Posterior cingulate gyrus (tissue), 11 donors: ENCODE measurements around the gene SYTL2.

ENCODE experiments used
- DNase-seq, 10 donors: peaks; one replicate each; pipeline versions ENCODE4 v3.0.0 to v3.0.0-alpha.2; 2020 to 2021; ENCODE audit warnings: mixed read lengths in 3 of 10
- intact Hi-C: fragments of 100-400 bp; cut with DNase I; formaldehyde crosslinking; loops from one replicate; pipeline ENCODE4 v1.15.1; 2023

Gene SYTL2

DNA sequence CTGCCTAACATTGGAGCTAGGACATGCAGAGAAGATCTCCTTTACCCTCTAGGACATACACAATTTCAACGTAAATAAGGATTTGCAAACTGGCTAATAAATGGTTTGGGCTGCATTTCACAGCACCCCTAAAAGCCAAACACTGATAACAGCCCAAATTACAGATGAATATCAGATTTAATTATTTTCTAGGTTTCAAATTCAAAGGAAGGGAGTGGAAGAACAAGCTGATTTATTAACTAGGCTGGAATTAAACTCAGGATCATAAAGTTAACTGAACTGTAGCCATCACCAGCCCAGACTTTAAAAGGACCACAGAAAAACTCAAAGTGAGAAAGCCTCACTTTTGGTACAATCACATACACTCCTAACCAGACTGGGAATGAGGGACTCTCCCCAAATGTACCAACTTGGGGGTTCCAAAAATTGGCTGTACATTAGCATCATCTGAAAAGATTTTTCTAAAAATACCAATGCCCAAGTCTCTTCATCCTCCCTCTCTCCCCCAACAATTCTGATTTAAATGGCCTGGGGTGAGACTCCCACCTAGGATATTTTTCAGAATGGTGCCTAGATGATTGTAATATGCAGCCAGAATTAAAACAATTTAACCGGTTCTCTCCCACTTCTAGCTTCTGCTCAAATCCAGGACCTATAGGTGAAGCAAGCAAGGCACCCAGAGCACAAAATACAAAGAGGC, 43.5 kb downstream of the SYTL2 start:
- intact Hi-C loops, result no loop called here
- DNase-seq, result no peak

DNA sequence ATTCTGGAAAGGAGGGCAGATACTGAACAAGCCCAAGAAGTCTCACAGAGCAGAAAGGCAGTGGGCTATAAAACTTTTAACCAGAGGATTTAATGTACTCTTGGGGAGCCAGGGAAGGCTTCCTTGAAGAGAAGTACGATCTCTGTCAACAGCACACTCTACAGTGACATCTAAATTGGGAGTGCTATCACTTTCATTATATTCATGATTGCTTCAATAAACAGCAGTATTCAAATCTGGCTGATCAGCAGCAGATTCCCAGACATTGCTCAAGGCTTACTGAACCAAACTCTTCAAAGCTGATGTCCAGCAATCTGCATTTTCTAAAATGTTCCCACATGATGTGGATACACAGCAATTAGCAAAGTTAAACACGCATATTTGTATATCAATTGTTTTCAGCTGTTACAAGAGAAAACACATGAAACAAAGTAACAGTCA, 44.2 kb downstream of the SYTL2 start:
- DNase-seq, result no peak

DNA sequence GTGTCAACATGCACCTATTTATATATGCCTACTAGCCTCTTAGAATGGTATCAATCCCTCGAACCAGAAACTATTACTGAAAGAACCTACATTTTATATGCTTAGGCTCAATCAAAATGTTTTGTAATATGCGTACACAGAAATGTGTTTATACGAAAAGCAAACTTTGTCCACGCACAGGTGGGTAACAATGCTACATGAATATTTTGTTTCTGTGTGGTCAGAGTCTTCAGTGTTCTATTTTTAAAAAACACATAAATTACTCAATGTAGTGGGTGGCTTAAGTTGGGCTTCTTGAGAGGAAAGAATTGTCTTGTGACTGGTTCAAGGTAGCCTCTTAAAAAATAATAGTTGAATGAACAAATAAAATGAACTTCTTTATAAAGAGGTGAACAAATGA, 46.1 kb downstream of the SYTL2 start:
- intact Hi-C loops, result no loop called here
- no peak for DNase-seq

More for the DNA sequence above, 44.2 kb downstream of the SYTL2 start:
- intact Hi-C loops, result no loop called here

DNA sequence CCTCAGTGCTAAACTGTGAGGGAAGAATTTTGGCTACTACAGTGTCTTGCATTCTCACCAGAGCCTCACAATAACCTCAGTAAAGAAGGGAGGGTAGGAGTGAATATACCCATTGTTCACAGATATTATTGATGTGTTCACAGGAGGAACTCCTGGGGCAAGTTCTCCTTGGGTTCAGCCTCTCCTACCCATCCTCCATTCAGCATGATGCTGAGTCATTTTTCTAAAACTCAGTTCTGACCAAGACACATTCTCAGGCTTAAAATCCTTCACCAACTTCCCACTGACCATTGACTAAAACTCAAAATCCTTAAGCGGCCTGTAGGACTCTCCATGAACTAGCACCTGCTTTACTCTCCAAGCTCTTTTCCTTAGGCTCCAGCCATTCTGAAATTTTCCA, 48.7 kb downstream of the SYTL2 start:
- intact Hi-C loops, result no loop called here
- no peak for DNase-seq

DNA sequence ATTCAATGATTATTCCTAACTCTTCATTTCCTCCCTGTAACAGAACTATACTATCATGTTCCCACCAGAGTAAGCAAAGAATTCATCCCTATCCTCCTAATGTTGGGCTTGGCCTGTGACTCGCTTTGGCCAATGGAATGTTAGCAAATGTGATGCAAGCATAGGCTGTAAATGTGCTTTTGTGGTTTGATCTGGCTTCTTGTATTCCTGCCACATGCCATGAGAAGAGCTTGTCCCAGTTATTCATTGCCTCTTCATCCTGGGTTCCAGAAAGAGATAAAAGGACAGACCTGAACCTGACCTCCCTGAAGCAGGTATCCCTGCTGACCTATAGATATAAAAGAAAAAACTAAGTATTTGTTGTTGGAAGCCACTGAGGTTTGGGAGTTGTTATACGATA, 51.0 kb downstream of the SYTL2 start:
- intact Hi-C loops, result no loop called here

DNA sequence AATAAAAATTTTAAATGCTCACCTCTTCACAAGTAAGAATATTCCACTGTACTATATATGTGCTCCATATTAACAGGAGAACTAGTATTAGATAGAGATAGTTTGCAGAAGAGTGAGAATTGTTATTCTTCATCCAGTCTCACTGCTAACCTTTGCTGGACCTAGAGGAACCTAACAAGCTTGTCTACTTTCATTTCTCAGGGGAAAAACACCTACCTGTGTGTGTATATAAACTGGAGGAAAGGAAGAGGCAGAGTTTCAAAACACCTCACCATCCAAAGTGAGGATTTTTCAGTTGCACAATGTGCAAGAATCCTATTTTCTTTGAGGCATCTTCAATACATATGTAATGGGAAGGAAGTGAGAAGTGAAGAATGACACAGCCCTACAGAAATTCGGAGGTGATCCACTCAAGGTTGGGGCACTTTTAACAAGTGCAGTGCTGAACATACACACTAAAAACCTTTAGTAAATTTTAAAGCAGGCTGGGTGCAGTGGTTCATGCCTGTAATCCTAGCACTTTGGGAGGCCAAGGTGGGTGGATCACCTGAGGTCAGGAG, 52.4 kb downstream of the SYTL2 start:
- DNase-seq, result no peak
- intact Hi-C loops, result no loop called here

More for the DNA sequence above, 51.0 kb downstream of the SYTL2 start:
- DNase-seq, result no peak

DNA sequence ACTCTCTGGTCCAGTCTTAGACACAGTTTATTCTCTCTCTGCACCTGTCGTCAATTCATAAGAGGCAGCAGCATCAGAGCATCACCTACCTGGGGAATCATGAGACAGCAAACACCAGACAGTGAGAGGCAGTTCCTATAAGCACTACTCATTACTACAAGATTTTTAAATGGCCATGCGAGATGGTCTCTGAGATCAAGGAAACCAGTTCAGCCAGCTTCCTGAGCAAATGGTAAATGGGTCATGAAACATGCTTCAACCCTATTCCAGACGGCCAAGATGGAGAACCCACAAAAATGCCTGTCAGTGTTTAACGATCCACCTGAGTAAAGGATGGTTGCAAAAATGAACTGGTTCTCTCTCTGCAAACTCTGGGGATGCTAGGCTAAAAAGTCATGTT, 52.9 kb downstream of the SYTL2 start:
- no peak for DNase-seq
- intact Hi-C loops, result no loop called here

DNA sequence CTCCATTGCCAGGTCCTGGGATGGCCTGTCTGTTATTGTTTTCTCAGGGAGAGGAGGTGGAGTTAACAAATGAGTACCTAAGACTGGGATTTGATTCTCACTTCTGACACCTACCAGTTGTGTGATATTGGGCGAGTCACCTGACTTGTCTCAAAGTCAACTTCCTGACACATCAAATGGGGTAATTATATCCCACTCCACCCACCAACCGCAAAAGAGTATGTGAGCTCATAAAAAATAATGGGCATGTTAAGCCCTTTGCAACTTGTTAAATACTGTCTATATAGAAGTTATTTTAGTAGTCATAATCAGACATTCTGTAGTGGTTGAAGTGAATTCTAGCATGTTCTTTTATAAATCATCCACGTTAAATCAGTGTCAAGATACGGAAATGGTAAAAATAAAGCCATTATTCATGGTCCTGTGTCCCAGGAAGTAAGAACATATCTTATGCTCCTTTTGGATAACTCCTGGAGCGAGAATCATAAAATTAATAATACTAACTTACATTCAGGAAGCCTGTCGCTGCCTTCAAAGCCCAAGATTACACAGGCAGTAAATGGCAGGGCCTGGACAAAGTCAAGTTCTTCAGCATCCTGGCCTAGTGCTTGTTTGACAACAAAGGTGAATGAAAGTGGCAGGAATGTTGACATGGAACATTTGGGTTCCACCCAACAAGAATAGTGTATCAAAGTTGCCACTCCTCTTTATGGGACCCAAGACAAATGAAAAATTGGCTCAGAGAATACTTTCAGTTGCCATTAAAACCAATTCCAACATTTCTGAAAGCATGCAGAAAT, 54.3 kb downstream of the SYTL2 start:
- DNase-seq, result no peak
- intact Hi-C loops, result no loop called here

DNA sequence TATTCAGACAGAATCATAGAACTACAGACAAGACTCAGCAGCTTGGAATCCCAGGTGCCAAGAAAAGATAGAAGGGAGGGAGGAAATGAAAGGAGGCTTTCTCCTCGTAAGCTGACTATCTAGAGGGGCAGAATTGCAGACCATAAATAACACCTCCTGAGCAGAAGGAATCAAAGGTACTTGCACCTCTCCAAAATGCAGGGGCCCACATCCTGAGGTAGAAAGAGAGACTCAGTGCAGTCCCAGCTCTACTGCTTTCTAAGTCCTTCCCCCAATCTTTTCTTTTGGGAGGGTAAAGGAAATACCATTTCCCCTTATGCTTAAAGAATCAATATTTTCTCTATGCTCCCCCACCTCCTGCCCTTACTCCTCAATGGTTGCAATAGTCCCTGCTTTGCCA, 55.2 kb downstream of the SYTL2 start:
- DNase-seq, result no peak
- intact Hi-C loops, result no loop called here

DNA sequence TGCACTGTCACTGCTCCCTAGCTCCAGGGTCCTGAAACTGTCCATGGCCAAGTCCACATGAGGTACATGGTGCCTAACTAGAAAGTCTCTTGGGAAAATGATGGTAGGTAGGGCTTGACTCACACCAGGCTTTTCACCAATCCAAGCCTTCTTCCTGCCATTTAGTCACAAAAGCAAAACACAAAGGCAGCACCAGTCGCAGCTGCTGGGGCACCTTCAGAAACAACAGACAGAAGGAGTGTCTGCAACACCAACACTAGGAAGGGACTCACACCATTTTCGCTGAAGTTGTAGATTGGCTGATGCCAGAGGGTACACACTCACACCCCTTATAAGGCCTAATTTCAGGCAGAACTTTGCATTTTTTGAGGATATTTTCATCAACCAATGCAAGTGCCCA, 55.7 kb downstream of the SYTL2 start:
- intact Hi-C loops, result no loop called here
- no peak for DNase-seq

DNA sequence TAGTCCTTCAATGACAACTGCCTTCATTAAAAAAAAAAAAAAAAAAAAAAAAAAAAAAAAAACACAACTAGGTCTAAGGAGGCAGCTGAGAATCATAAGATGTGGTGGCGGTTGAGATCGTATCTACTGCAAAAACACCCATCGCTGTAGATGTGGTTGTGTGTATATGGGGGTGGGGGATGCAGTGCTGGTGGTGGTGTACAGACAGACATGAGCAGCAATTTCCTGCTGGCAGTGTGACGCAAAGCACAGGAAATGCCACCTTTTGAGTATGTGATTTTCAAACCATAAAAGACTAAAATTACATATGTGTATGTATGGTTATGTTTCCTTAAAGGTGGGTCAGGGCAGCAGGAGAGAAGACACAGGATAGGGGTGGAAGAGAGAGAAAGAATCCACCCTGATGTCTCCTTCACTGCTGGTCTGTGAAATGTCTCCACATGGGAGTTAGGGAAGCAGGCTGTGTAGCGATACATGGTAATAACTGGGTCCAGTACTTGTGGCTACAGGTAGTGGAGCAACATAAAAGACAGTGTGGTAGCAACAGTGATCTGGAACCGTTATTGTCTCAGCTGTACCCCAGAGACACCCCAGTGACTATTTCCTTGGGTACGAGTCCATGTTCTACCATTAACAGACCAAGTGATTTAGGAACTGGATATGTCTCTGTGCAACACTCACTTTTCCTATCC, 57.9 kb downstream of the SYTL2 start:
- no peak for DNase-seq
- intact Hi-C loops, result no loop called here

DNA sequence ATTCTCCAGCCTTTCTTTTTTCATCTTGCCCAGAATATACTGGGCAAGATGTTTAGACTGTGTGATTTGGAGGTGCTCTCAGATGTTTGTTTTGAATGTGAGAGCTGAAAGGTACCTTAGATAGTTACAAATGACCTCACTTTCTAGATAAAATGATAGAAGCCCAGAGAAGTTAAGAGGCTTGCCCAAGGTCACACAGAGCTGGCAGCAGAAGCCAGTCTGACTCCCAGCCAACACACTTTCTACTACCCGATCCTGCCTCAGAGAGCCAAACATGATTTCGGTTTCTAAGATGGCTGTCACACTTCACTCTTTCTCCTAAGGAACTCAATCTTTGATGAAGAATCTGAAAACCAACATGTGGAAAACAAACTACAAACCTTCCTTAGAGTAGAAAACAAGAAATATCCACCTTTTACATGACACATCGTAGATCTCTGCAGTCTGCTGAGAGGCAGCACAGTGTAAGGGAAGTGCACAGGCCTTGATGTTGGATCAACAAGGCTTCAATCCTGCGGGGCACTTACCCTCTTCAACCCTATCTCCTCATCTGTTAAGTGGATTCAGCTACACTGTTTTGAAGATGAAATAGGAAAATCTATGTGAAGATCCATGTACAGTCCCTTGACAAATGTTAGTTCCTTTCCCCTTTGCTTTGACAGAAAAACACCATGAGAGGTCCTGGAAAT, 58.6 kb downstream of the SYTL2 start:
- intact Hi-C loops, result no loop called here
- no peak for DNase-seq

DNA sequence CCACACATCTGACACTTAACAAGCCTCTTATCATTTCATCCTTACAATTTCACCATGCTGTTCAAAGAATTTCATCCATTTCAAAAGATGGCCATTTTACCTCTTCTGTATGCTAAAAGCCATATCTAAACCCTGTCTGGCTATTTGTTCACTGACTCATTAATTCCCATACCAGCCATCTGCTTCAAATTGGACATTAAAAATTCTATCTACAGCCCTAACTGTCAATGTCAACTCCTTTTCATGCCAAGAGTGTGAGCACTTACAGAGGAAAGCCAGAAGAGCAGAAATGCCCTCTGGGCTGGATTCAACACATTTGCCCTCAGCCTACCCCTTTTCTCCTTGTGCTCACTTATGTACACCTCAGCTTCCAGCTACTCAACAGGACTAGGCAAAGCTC, 59.2 kb downstream of the SYTL2 start:
- DNase-seq, result no peak

DNA sequence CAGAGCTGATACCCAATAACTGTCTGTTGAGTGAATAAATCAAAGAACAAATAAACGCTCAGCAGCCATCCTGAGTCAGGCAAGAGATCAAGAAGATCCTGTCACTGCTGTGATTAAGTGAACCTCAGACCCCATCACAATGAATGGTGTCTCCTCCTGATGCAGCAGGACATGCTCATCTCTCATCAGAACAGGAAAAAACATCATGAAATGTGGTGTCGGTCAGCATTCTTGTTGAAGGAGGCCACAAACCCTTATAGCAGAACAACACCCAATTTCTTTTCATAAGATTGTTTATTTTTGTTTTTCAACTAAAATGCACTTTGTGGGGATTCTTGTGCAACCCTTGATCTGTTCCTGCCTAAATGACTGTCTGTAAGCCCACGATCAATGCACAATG, 60.3 kb downstream of the SYTL2 start:
- intact Hi-C loops, result no loop called here
- no peak for DNase-seq

More for the DNA sequence above, 59.2 kb downstream of the SYTL2 start:
- intact Hi-C loops, result no loop called here

DNA sequence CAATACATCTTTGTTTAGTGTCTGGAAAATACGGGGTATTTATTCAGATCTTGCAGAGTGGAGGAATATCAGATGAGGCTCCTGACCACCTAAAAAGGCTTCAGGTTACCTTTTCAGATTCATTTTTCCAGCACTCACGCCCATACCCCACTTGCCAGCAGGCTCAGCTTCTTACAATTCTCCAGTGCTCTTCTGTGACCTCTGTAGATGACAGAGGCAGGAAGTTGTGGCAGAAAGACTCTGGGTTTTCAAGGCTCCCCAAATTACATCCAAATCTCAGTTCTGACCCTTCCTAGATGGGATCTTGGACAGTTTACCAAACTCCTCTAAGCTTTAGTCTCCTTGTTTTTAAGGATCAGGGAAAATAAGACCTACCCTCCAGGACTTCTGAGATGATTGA, 61.1 kb downstream of the SYTL2 start:
- no peak for DNase-seq
- intact Hi-C loops, result no loop called here

DNA sequence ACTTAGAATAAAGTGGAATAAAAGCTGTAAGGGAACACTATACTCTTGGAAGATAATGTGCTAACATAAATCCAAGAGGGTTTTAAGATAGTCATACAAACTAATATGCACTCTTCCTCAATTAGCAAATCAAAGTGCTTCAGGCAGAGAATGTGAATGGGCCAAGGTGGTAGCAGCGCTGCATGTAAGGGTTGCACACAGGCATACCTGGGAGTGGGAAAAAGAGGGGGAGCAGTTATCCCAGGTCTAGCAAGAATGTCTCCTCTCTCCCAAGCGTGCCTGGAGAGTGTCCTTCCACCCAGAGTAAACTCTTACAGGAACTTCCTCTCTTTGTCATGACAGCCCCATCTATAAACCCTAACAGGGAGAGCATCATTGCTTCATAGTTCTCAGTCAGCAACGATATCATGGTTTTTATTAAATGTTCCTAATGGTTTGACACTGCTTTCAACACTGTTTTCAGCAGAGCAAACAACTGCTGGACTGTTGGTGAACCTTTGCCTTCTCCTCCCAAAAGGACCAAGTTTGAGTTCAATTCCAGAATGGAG, 61.6 kb downstream of the SYTL2 start:
- intact Hi-C loops, result no loop called here
- no peak for DNase-seq

DNA sequence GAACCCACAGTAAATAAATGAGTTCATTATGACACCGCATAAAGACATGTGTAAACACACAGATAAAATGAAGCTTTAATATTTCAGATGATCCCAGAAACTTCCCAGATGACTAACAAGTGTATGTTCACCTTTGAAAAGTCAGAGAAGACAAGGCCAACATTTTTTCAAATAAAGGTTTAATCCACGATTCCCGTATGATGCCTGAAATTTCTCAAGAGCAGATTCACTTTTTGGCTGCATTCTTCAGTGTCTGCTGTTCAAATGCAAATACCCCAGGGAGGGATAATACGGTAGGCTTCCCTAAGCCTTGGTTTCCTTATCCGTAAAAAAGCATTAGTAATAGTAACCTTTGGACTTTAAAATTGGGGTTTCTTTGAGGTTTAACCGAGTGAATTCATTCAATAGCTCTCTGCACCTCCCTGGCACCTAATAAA, 62.5 kb downstream of the SYTL2 start:
- intact Hi-C loops, result no loop called here
- DNase-seq, result no peak

DNA sequence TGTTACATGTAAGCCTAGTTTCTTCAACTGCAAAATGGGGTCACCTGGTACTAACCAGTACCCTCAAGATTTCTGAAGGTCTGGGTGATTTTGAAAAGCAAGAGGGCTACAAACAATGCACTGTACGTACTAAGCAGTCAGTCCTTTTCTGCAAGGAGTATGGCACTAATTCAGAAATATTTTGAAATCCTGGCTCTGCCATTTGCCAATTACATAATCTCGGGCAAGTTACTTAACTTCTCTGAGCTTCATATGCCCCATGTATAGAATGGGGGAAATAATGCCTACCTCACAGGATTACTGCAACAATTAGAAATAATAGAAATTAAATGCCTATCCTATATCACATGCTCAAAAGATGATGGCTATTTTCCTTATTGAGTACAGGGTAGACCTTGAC, 64.3 kb downstream of the SYTL2 start:
- no peak for DNase-seq
- intact Hi-C loops, result no loop called here

DNA sequence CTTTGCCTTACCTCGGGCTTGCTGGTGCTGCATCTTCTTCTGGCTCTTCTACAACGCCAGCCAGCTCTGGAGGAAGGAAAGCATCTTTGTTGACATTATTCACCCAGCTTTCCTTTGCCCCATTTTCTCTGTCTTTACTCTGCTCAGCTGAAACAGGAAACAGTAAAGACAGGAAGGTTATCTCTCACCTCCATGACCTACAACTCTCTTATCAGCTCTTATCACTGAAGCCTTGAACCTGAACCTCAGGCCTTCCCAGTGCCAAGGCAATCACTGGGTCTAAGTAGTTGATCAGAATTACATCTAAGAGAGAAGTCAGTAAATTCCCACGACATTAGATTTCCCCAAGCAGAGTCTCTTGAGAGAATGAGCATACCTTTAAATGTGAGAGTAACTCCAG, 65.3 kb downstream of the SYTL2 start:
- intact Hi-C loops, result no loop called here
- DNase-seq, result no peak

DNA sequence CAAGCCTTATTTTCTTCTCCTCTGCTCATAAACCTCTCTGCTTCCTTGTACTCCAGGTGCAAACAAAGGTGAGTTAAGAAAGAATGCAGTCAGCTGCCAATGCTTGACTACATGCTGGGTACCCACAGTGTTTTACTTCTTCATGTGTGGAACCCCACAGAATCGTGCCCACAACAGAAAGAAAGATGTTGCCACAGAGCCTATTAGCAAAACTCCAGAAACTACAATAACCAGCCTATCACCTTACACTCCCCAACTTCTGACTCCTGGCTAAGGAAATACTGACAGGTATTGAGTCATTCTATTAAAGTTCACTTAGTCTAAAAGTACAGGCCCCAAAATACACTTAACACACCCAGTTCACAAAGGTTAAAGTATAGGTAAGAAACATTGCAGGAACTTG, 68.1 kb downstream of the SYTL2 start:
- intact Hi-C loops, result no loop called here
- no peak for DNase-seq
